HL-60 (cell line): ENCODE measurements around the gene C1orf216.

Experiments
- DNase-seq, 2 experiments: peaks; one replicate each; pipeline ENCODE4 v3.0.0-alpha.2; 2010 to 2020; ENCODE audit warnings: low read depth in 1 of 2, low spot score in 1 of 2
- H3K27ac ChIP-seq: fragments of 250-450 bp; sonication (Bioruptor Pico); replicated peaks from 2 replicates; pipeline ENCODE4 v1.5.1; 2020; ENCODE audit warnings: mild to moderate bottlenecking, moderate library complexity
- H3K27me3 ChIP-seq: fragments of 250-450 bp; sonication (Bioruptor Pico); 2 replicates; pipeline ENCODE4 v1.5.1; 2021; ENCODE audit warnings: mild to moderate bottlenecking, moderate library complexity; ENCODE audit not compliant: insufficient read depth, poor library complexity, severe bottlenecking
- H3K4me3 ChIP-seq: replicated peaks from 2 replicates; pipeline ENCODE4 v1.5.1; 2011; ENCODE audit warnings: mild to moderate bottlenecking, control low read depth, low read length; ENCODE audit not compliant: insufficient read depth
- CTCF ChIP-seq: IDR thresholded peaks from one replicate; pipeline ENCODE4 v1.5.1; 2011; ENCODE audit warnings: low read length, control low read depth, inconsistent platforms; ENCODE audit not compliant: insufficient read depth
- GABPA ChIP-seq: IDR thresholded peaks from 2 replicates; pipeline ENCODE4 v1.6.1; 2012; ENCODE audit warnings: low read depth
- POLR2AphosphoS5 ChIP-seq: IDR thresholded peaks from 2 replicates; pipeline ENCODE4 v1.6.1; 2012; ENCODE audit warnings: low read depth
- REST ChIP-seq: IDR thresholded peaks from 2 replicates; pipeline ENCODE4 v1.6.1; 2012; ENCODE audit warnings: low read depth; ENCODE audit not compliant: insufficient replicate concordance
- SPI1 ChIP-seq: IDR thresholded peaks from 2 replicates; pipeline ENCODE4 v1.6.1; 2012; ENCODE audit warnings: low read depth, mild to moderate bottlenecking, borderline replicate concordance

Gene C1orf216

GRCh38 chr1:35666216-35666615 is 52.5 kb downstream of the C1orf216 start:
- Histone ChIP-seq H3K27me3 (no peaks in the 10 kb centered on the region), H3K4me3 (no peak overlapping the region), H3K27ac (no peak overlapping the region)
- TF ChIP-seq CTCF = no peak
- no peak for TF ChIP-seq SPI1
- no peak for TF ChIP-seq POLR2AphosphoS5
- no peak for TF ChIP-seq GABPA
- no peak for TF ChIP-seq REST
- DNase-seq = no peak
